Naive B cell (primary cell): ENCODE data around the gene PTPRU. TPM values are rescaled to one million over a fixed set of nuclear protein-coding genes. Genes with fewer than 3 reads are reported as not detected.

ENCODE experiments used
- ATAC-seq, 2 donors: fragments of 150-1000 bp; cut with Tn5 transposase; 2 replicates each; pipeline ENCODE4 v1.10.0; 2021; ENCODE audit warnings: low read depth in 2 of 2, mild to moderate bottlenecking in 2 of 2, moderate library complexity in 2 of 2
- DNase-seq: peaks from one replicate; pipeline ENCODE4 v3.0.0; 2022
- H3K27ac Mint-ChIP-seq, 6 donors: one replicate each; pipeline ENCODE4 v1.8.0; 2020 to 2022; ENCODE audit warnings: mild to moderate bottlenecking in 6 of 6, mixed read lengths in 6 of 6, moderate library complexity in 5 of 6, inconsistent platforms in 2 of 6
- H3K27me3 Mint-ChIP-seq, 3 donors: one replicate each; pipeline ENCODE4 v1.8.0; 2021 to 2022; ENCODE audit warnings: mixed read lengths in 3 of 3, mild to moderate bottlenecking in 1 of 3
- H3K36me3 Mint-ChIP-seq, 2 donors: one replicate each; pipeline ENCODE4 v1.8.0; 2020 to 2022; ENCODE audit warnings: mixed read lengths in 2 of 2, inconsistent platforms in 1 of 2, mild to moderate bottlenecking in 1 of 2
- H3K4me1 Mint-ChIP-seq, 3 donors: one replicate each; pipeline ENCODE4 v1.8.0; 2020 to 2022; ENCODE audit warnings: mixed read lengths in 3 of 3, inconsistent platforms in 1 of 3, mild to moderate bottlenecking in 1 of 3, moderate library complexity in 1 of 3
- H3K4me3 Mint-ChIP-seq, 8 donors: one replicate each; pipeline ENCODE4 v1.8.0; 2020 to 2022; ENCODE audit warnings: mild to moderate bottlenecking in 8 of 8, mixed read lengths in 8 of 8, moderate library complexity in 8 of 8, inconsistent platforms in 2 of 8
- H3K9me3 Mint-ChIP-seq, 7 donors: one replicate each; pipeline ENCODE4 v1.8.0; 2020 to 2022; ENCODE audit warnings: mixed read lengths in 7 of 7, mild to moderate bottlenecking in 5 of 7, inconsistent platforms in 2 of 7, moderate library complexity in 1 of 7
- polyA plus RNA-seq, 6 donors: library from polyadenylated mRNA; unstranded; fragments of 300-500 nt; fragmentation: Illumina TruSeq; gene quantifications; one replicate each; pipeline ENCODE4 v1.2.3, GENCODE V29; 2021; ENCODE audit warnings: low read depth in 6 of 6

Gene PTPRU
- polyA plus RNA-seq, 6 donors from 2014 or later, result not detected

DNA sequence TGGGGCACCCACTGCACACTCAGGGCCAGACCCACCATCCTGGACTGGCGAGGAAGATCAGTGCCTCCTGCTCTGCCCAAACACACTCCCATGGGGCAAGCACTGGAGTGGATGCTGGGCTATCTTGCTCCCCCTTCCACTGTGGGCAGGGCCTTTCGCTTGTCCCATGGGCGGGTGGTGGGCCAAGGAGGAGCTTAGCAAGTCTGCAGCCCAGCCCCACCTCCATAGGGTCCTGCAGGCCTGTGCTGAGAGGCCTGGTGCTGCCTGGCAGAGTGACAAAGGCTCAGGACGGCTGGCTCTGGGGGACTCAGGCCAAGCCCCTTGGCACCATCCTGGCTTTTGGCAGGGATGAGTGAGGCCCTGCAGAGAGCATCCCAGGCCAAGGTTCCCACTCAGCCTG is 89.4 kb downstream of the PTPRU start:
- Mint-ChIP-seq H3K27me3 (peaks cover 6 to 25% (median 7%) of the 10 kb centered on the region in 3 donors), H3K4me1 (no peaks in the 10 kb centered on the region), H3K4me3 (no peak overlapping the region), H3K9me3 (no peaks in the 10 kb centered on the region), H3K27ac (no peak overlapping the region), H3K36me3 (no peaks in the 10 kb centered on the region)
- DNase-seq (no peak), ATAC-seq (no peak)

DNA sequence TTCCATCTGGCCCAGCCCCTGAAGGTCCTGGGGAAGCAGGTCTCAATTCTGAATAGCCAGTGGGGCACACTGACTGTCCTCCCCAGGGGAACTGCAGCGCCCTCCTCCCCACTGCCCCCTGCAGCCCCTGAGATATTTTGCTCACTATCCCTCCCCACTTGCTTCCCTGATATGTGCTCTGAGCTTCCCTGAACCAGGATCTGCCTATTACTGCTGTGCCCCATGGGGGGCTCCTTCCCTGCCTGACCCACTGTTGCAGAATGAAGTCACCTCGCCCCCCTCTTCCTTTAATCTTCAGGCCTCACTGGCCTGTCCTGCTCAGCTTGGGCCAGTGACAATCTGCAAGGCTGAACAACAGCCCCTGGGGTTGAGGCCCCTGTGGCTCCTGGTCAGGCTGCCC is 89.8 kb downstream of the PTPRU start:
- ATAC-seq, result no peak
- H3K36me3 Mint-ChIP-seq, result no peaks in the 10 kb centered on the region
- no peak for DNase-seq
- H3K27ac Mint-ChIP-seq, result peak overlapping the region in 1 of 6 donors; percentile 58
- H3K4me3 Mint-ChIP-seq, result no peak overlapping the region
- no peaks in the 10 kb centered on the region for H3K9me3 Mint-ChIP-seq
- H3K27me3 Mint-ChIP-seq, result peaks cover 6 to 27% (median 7%) of the 10 kb centered on the region in 3 donors
- H3K4me1 Mint-ChIP-seq, result no peaks in the 10 kb centered on the region

DNA sequence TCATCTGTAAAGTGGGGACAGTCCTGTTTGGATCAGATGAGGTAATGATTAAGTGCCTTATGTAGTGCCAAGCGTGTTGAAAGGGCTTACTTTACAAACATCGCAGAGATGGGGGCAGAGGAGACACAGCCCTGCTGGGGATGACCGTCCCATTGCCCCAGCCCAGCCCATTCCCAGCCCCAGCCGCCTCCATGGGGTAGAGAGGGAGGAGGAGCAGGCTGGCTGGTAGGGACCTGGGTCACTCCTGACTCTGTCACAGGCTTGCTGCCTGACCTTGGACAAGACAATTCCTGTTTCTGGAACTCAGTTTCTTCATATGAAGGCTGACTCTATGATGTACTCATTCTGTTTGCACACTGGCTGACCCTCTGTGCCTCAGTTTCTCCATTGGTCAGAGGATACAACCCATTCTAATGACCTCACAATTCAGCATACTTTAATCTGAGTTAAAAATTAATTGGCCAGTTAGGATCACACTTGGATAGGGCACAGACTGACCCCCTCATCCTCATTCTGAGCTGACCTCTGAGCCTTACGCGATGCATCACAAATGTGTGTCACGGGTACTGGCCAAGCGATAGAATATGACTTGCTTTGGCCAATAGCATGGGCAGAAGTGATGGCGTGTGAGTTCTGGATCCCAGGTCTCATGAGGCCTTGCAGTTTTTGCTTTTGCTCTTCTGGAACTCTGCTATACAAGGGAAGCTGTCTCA is 91.1 kb downstream of the PTPRU start:
- H3K27me3 Mint-ChIP-seq, result peaks cover 11 to 35% (median 12%) of the 10 kb centered on the region in 3 donors
- DNase-seq (no peak), ATAC-seq (no peak)
- no peak overlapping the region for H3K4me3 Mint-ChIP-seq
- H3K9me3 Mint-ChIP-seq, result peaks cover 0 to 6% (median 0%) of the 10 kb centered on the region in 7 donors
- H3K27ac Mint-ChIP-seq, result no peak overlapping the region
- no peaks in the 10 kb centered on the region for H3K36me3 Mint-ChIP-seq
- H3K4me1 Mint-ChIP-seq, result no peaks in the 10 kb centered on the region

DNA sequence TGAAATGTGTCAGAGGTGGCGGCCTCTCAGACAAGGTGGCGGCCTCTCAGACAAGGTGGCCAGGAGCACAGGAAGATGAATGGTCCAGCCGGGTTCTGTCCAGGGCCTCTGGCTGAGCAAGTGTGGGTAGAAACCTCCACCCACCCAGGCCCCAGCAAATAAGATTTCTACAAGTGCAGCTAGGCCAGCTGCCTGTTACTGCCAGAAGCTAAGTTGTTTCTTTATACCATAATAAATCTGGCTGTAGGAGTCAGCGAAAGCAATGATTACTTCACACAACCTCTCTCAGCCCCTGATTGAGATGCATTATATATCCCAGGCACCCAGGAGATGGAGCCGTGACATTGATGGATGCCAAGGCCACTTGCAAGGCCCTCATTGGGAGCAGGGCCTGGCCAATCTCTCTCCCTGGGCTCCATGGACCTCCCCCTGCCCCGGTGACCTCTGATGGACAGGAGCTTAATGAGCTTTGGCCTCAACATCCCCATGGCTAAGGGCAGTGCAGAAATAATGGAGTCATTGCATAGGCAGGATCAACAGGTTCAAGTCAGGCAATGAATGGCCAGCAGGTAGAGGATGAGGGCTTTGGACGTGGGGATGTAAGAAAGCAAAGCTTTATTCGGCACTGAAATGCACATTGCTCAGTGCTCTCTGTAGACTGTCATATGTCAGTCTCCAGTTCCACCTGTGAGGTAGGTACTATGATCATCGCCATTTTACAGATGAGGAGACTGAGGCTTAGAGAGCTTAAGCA is 92.9 kb downstream of the PTPRU start:
- Mint-ChIP-seq H3K9me3 (peaks cover 0 to 6% (median 0%) of the 10 kb centered on the region in 7 donors), H3K4me1 (no peaks in the 10 kb centered on the region), H3K27me3 (peaks cover 20 to 30% (median 25%) of the 10 kb centered on the region in 3 donors), H3K4me3 (no peak overlapping the region), H3K27ac (no peak overlapping the region), H3K36me3 (no peaks in the 10 kb centered on the region)
- ATAC-seq (no peak), DNase-seq (no peak)

DNA sequence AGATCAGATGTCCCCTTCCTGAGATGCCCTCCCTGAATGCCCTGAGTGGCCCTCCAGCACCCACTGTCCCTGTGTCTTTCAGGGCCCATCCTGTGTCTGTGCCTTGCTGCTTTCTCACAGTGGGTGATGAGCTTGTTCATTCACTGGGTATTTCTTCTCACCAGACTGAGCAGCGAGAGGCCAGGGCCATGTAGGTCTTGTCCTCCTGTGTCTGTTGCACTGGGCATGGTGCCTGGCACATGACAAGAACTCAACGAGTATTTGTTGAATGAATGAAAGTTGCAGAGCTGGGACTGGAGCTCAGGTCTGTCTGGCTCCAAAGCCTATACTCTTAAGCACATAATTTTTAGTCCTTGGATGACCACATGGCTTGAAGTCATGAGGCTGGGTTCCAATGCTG is 93.8 kb downstream of the PTPRU start:
- DNase-seq (no peak), ATAC-seq (no peak)
- Mint-ChIP-seq H3K27ac (no peak overlapping the region), H3K4me1 (no peaks in the 10 kb centered on the region), H3K27me3 (peaks cover 20 to 30% (median 25%) of the 10 kb centered on the region in 3 donors), H3K9me3 (peaks cover 0 to 6% (median 0%) of the 10 kb centered on the region in 7 donors), H3K4me3 (no peak overlapping the region), H3K36me3 (no peaks in the 10 kb centered on the region)

DNA sequence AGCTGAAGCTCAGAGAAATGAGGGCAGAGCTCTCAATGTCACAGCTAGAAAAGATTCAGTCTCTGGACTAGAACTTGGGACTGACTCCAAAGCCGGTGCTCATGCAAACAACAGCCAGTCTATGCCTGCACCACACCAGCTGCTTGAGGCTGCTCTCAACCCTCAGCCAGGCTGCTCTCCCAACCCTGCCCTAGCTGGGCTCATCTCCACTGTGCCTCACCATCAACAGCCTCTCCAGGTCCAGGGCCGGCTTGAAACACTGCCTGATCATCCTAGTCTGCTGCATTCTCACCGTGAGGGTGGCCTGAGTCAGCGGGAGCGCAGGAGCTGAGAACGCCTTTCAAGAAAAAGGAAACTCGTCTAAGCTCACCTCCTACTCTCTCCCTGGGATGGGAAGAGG is 94.5 kb downstream of the PTPRU start:
- Mint-ChIP-seq H3K27me3 (peaks cover 20 to 30% (median 25%) of the 10 kb centered on the region in 3 donors), H3K4me3 (no peak overlapping the region), H3K9me3 (peaks cover 0 to 11% (median 3%) of the 10 kb centered on the region in 7 donors), H3K36me3 (no peaks in the 10 kb centered on the region), H3K27ac (no peak overlapping the region), H3K4me1 (no peaks in the 10 kb centered on the region)
- no peak for ATAC-seq
- no peak for DNase-seq

DNA sequence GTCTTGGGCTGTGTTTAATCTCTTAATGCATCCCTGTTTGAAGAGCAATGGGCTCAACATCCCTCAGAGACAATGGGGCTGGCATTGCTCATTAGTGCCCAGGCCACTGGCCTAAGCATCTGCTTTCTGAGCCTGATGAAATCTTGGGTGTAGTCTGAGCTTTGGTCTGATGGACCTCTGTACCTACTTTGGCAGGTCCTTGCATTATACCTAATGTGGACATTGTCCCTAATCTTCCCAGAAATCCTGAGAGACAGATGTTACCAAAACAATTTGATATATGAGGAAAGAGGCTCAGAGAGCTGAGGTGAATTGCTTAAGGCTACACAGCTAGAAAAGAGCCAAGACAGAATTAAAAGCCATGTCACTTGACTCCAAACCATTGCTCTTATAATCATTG is 95.0 kb downstream of the PTPRU start:
- Mint-ChIP-seq H3K27me3 (peaks cover 20 to 30% (median 25%) of the 10 kb centered on the region in 3 donors), H3K36me3 (no peaks in the 10 kb centered on the region), H3K27ac (no peak overlapping the region), H3K4me3 (no peak overlapping the region), H3K4me1 (no peaks in the 10 kb centered on the region), H3K9me3 (peaks cover 0 to 11% (median 3%) of the 10 kb centered on the region in 7 donors)
- no peak for ATAC-seq
- no peak for DNase-seq

DNA sequence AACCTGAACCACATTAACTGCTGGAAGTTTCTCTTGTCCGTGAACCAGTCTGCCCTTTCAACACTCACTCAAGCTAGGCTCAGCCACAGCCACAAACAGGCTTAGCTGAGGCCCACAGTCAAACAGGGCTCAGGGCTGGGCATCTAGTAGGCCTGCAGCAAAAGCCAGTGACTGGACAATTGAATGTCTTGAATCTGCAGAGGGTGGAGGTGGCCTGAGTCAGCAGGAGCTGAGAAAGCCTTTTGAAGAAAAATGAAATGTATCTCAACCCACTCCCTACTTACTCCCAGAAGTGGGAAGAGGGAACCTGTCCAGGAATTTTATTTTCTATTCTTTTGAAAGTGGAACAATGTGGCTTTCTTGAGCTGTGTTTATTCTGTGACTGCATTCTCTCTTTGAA is 95.4 kb downstream of the PTPRU start:
- Mint-ChIP-seq H3K4me1 (no peaks in the 10 kb centered on the region), H3K4me3 (no peak overlapping the region), H3K36me3 (no peaks in the 10 kb centered on the region), H3K9me3 (peaks cover 0 to 11% (median 3%) of the 10 kb centered on the region in 7 donors), H3K27ac (no peak overlapping the region), H3K27me3 (peaks cover 23 to 30% (median 27%) of the 10 kb centered on the region in 3 donors)
- DNase-seq, result no peak
- no peak for ATAC-seq

DNA sequence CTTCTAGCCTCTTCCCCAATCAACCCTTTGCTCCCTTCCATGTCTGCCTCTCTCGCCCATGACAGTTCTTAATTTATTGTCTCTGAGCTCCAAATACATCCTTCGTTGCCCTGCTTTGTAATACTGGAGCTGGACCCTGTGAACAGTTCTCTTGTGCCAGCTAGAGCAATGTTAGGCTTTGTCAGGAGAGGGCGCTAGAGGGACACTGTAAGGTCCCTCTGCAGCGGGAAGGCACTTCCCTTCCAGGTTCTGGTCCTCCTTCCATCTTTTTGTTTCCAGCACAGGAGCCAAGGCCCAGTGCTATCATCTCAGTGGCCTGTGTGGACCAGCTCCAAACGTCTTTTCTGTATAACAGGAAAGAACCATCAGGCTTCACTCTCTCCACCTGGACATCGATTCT is 95.9 kb downstream of the PTPRU start:
- DNase-seq, result no peak
- no peak overlapping the region for H3K27ac Mint-ChIP-seq
- peaks cover 26 to 30% (median 29%) of the 10 kb centered on the region in 3 donors for H3K27me3 Mint-ChIP-seq
- peaks cover 0 to 11% (median 3%) of the 10 kb centered on the region in 7 donors for H3K9me3 Mint-ChIP-seq
- no peaks in the 10 kb centered on the region for H3K36me3 Mint-ChIP-seq
- no peak for ATAC-seq
- H3K4me1 Mint-ChIP-seq, result no peaks in the 10 kb centered on the region
- no peak overlapping the region for H3K4me3 Mint-ChIP-seq

DNA sequence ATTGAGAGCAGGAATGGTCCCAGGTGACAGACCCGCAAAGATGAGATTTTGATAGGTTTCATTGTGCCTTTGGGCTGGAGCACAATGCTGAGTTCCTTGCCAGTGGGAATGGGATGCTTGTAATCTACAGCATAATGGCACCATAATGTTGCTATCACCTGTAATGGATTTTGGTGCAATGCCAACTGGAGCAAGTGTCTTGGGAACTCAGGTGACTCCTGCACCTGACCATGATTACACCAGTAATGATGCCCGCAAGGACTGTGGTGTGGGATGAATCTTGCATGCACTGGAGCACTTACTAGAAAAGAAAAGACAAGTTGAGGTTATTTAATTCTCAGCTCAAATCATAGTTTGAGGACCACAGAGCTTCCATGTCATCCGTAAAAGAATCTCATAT is 96.7 kb downstream of the PTPRU start:
- ATAC-seq, result no peak

DNA sequence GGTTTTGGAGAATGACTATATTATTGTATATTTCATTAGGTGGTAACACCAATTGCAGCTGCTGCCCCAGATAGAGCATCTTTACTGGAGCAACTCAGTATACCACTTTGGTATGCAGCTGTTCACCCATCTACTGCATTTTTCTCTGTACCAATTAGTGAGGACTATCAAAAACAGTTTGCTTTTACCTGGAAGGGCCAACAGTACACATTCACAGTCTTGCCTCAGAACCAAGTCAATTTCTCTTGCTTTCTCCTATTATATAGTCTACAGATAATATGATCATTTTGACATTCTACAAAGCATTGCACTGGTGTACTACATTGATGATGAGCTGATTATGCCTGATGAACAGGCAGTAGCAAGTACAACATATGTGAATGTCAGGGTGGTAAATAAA is 99.3 kb downstream of the PTPRU start:
- Mint-ChIP-seq H3K4me1 (no peaks in the 10 kb centered on the region), H3K27me3 (peaks cover 20 to 35% (median 33%) of the 10 kb centered on the region in 3 donors), H3K27ac (no peak overlapping the region), H3K9me3 (peaks cover 0 to 12% (median 3%) of the 10 kb centered on the region in 7 donors), H3K36me3 (no peaks in the 10 kb centered on the region), H3K4me3 (no peak overlapping the region)
- ATAC-seq (no peak), DNase-seq (no peak)

More for the DNA sequence above, 96.7 kb downstream of the PTPRU start:
- H3K9me3 Mint-ChIP-seq, result peaks cover 0 to 11% (median 3%) of the 10 kb centered on the region in 7 donors
- H3K27me3 Mint-ChIP-seq, result peaks cover 26 to 37% (median 30%) of the 10 kb centered on the region in 3 donors
- DNase-seq, result no peak
- H3K4me1 Mint-ChIP-seq, result no peaks in the 10 kb centered on the region
- no peak overlapping the region for H3K27ac Mint-ChIP-seq
- no peaks in the 10 kb centered on the region for H3K36me3 Mint-ChIP-seq
- H3K4me3 Mint-ChIP-seq, result no peak overlapping the region

DNA sequence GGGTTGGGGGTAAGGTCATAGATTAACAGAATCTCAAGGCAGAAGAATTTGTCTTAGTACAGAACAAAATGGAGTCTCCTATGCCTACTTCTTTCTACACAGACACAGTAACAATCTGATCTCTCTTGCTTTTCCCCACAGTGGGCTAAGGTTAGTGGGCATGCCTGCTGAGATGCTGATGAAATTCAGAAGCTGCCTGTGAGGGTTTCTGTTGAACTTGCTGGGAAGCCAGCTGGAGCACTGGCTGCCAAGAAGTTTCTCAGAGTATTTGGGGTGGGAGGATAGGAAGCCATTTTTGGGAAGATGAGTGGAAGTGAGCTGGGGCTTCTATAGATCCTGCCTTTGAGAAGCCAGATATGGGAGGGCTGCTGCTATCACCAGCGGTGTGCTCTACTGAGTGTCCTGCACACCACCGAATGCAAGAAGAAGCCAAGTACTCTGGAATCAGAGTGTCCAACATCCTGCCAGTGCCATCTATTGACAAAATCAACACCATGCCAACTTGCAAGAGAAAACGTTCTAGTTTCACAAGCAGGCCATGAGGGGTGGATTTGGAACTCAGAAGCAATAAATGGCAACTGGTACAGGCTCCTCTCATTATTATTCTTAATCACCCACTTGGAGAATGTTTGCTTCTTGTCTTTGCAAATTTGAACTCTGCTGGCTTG is 102.7 kb downstream of the PTPRU start:
- no peaks in the 10 kb centered on the region for H3K36me3 Mint-ChIP-seq

DNA sequence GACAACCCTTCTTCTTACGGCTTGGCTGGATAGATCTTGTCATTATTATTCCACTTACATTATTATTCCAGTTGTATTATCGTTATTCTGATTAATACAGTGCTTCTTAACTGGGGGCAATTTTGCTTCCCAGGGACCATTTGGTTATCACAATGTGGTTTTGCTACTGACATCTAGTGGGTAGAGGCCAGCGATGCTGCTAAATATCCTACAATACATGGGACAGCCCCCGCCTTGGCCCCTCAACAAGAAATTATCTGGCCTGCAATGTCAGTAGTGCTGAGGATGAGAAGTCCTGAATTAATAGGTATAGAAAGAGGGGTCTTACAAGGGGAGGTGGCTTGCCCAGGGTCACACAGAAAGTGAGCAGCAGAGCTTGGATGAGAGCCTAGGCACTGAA is 105.6 kb downstream of the PTPRU start:
- ATAC-seq, result no peak
- Mint-ChIP-seq H3K4me1 (no peaks in the 10 kb centered on the region), H3K27me3 (peaks cover 30 to 54% (median 40%) of the 10 kb centered on the region in 3 donors), H3K27ac (no peak overlapping the region), H3K36me3 (no peaks in the 10 kb centered on the region), H3K4me3 (no peak overlapping the region), H3K9me3 (peaks cover 0 to 12% (median 0%) of the 10 kb centered on the region in 7 donors)
- no peak for DNase-seq

More for the DNA sequence above, 102.7 kb downstream of the PTPRU start:
- H3K27ac Mint-ChIP-seq, result no peak overlapping the region
- H3K4me3 Mint-ChIP-seq, result no peak overlapping the region
- peaks cover 0 to 17% (median 0%) of the 10 kb centered on the region in 7 donors for H3K9me3 Mint-ChIP-seq
- H3K4me1 Mint-ChIP-seq, result no peaks in the 10 kb centered on the region
- peaks cover 27 to 44% (median 30%) of the 10 kb centered on the region in 3 donors for H3K27me3 Mint-ChIP-seq
- DNase-seq, result no peak
- ATAC-seq, result no peak
